Endometrium (tissue), 2 donors: ENCODE measurements around the gene TGIF2.
A peak's percentile ranks its signal among the peaks of the same experiment; 100 is the strongest.
"Not testable (repeated sequence)": the region's sequence is repeated elsewhere in the genome, so short reads cannot be mapped to it uniquely, and the experiment has no call there.

ENCODE experiments used
- FAIRE-seq: peaks from 2 replicates; lab custom pipeline; 2012; peaks lifted over from hg19 to GRCh38; lab: Jason Lieb, UNC
- donor health status: control.
- donor health status: control.

Gene TGIF2

GRCh38 chr20:36579996-36580545 is 6.7 kb downstream of the TGIF2 start:
- FAIRE-seq = no peak

- no peak for FAIRE-seq
Measured at GRCh38 chr20:36582322-36582721, 8.9 kb downstream of the TGIF2 start.

- no peak for FAIRE-seq
Measured at GRCh38 chr20:36582821-36583220, 9.4 kb downstream of the TGIF2 start.

- no peak for FAIRE-seq
Measured at GRCh38 chr20:36584018-36584481, 10.7 kb downstream of the TGIF2 start.

GRCh38 chr20:36585410-36586125 is 12.2 kb downstream of the TGIF2 start:
- FAIRE-seq = no peak

- FAIRE-seq = no peak
Measured at GRCh38 chr20:36587388-36588070, 14.1 kb downstream of the TGIF2 start.

GRCh38 chr20:36591281-36591680 is 17.9 kb downstream of the TGIF2 start:
- FAIRE-seq = no peak

GRCh38 chr20:36591854-36592641 is 18.7 kb downstream of the TGIF2 start:
- peak; percentile 45 for FAIRE-seq

GRCh38 chr20:36593347-36593929 is 20.0 kb downstream of the TGIF2 start:
- FAIRE-seq = no peak

GRCh38 chr20:36599912-36600345 is 26.5 kb downstream of the TGIF2 start:
- no peak for FAIRE-seq

- FAIRE-seq = no peak
Measured at GRCh38 chr20:36601540-36601939, 28.1 kb downstream of the TGIF2 start.

GRCh38 chr20:36604952-36605398 is 31.6 kb downstream of the TGIF2 start:
- no peak for FAIRE-seq

- peak; percentile 89 for FAIRE-seq
Measured at GRCh38 chr20:36605399-36606157, 32.2 kb downstream of the TGIF2 start, which contains the start of gene RAB5IF. TSS of gene RAB5IF (plus strand) at chr20:36605779. CDS start at chr20:36605952, 173 bp downstream.

- no peak for FAIRE-seq
Measured at GRCh38 chr20:36606158-36607066, 33.0 kb downstream of the TGIF2 start.

- FAIRE-seq = no peak
Measured at GRCh38 chr20:36607586-36608387, 34.4 kb downstream of the TGIF2 start.

GRCh38 chr20:36608388-36608728 is 35.0 kb downstream of the TGIF2 start:
- FAIRE-seq = not testable (repeated sequence)

- no peak for FAIRE-seq
Measured at GRCh38 chr20:36611625-36612024, 38.2 kb downstream of the TGIF2 start.

GRCh38 chr20:36613974-36614373 is 40.6 kb downstream of the TGIF2 start:
- FAIRE-seq = no peak
